ENCODE measurements around the gene REV3L. TPM values are rescaled to one million over a fixed set of nuclear protein-coding genes. Genes with fewer than 3 reads are reported as not detected.

The REV3L gene
- total RNA-seq, 1 donor from 2014 or later = 19.7 TPM

- no peak for TF ChIP-seq CTCF (IDR thresholded peaks at IDR 0.05; ENCODE audit: unreplicated experiment)
- H3K4me3 Mint-ChIP-seq (ENCODE audit: unreplicated experiment) = no peak overlapping the region
- H3K4me1 Mint-ChIP-seq (ENCODE audit: unreplicated experiment) = peaks cover 5% of the 10 kb centered on the region
- no peaks in the 10 kb centered on the region for H3K36me3 Mint-ChIP-seq (ENCODE audit: low read depth, unreplicated experiment)
- no peak overlapping the region for H3K27ac Mint-ChIP-seq (ENCODE audit: unreplicated experiment)
- no peak for DNase-seq (ENCODE audit: low spot score)
- no peaks in the 10 kb centered on the region for H3K27me3 Mint-ChIP-seq (ENCODE audit: unreplicated experiment)
- H3K9me3 Mint-ChIP-seq (ENCODE audit: unreplicated experiment) = no peaks in the 10 kb centered on the region
These were observed 54.2 kb downstream of the REV3L start for GRCh38 chr6:111428811-111429210.

GRCh38 chr6:111427341-111428116, 55.5 kb downstream of the REV3L start:
- Mint-ChIP-seq H3K9me3 (ENCODE audit: unreplicated experiment) (no peaks in the 10 kb centered on the region), H3K36me3 (ENCODE audit: low read depth, unreplicated experiment) (no peaks in the 10 kb centered on the region), H3K27ac (ENCODE audit: unreplicated experiment) (no peak overlapping the region), H3K4me1 (ENCODE audit: unreplicated experiment) (peaks cover 10% of the 10 kb centered on the region), H3K4me3 (ENCODE audit: unreplicated experiment) (no peak overlapping the region), H3K27me3 (ENCODE audit: unreplicated experiment) (no peaks in the 10 kb centered on the region)
- DNase-seq (ENCODE audit: low spot score) = no peak
- TF ChIP-seq CTCF (IDR thresholded peaks at IDR 0.05; ENCODE audit: unreplicated experiment) = no peak

GRCh38 chr6:111423960-111424846, 58.8 kb downstream of the REV3L start:
- H3K27me3 Mint-ChIP-seq (ENCODE audit: unreplicated experiment) = no peaks in the 10 kb centered on the region

GRCh38 chr6:111423055-111423633, 59.9 kb downstream of the REV3L start:
- no peak for TF ChIP-seq CTCF (IDR thresholded peaks at IDR 0.05; ENCODE audit: unreplicated experiment)
- H3K9me3 Mint-ChIP-seq (ENCODE audit: unreplicated experiment) = no peaks in the 10 kb centered on the region
- no peak overlapping the region for H3K4me3 Mint-ChIP-seq (ENCODE audit: unreplicated experiment)
- H3K36me3 Mint-ChIP-seq (ENCODE audit: low read depth, unreplicated experiment) = no peaks in the 10 kb centered on the region
- DNase-seq (ENCODE audit: low spot score) = no peak
- peaks cover 5% of the 10 kb centered on the region for H3K4me1 Mint-ChIP-seq (ENCODE audit: unreplicated experiment)
- H3K27ac Mint-ChIP-seq (ENCODE audit: unreplicated experiment) = no peak overlapping the region
- H3K27me3 Mint-ChIP-seq (ENCODE audit: unreplicated experiment) = no peaks in the 10 kb centered on the region

More at GRCh38 chr6:111423960-111424846, 58.8 kb downstream of the REV3L start:
- no peak overlapping the region for H3K4me3 Mint-ChIP-seq (ENCODE audit: unreplicated experiment)
- H3K9me3 Mint-ChIP-seq (ENCODE audit: unreplicated experiment) = no peaks in the 10 kb centered on the region
- H3K4me1 Mint-ChIP-seq (ENCODE audit: unreplicated experiment) = peaks cover 5% of the 10 kb centered on the region
- TF ChIP-seq CTCF (IDR thresholded peaks at IDR 0.05; ENCODE audit: unreplicated experiment) = no peak
- H3K27ac Mint-ChIP-seq (ENCODE audit: unreplicated experiment) = no peak overlapping the region
- DNase-seq (ENCODE audit: low spot score) = no peak
- no peaks in the 10 kb centered on the region for H3K36me3 Mint-ChIP-seq (ENCODE audit: low read depth, unreplicated experiment)

All from endothelial cell (in vitro differentiated cells).